Coronary artery (tissue), 2 donors: ENCODE results near the gene SEMA3C.
A peak's percentile ranks its signal among the peaks of the same experiment; 100 is the strongest.

Source experiments
- DNase-seq: peaks from one replicate; pipeline ENCODE4 v3.0.0-alpha.2; 2017; ENCODE audit warnings: low spot score
- H3K27ac ChIP-seq, 2 donors: fragments of 200-600 bp; sonication (generic); one replicate each; pipeline ENCODE4 v1.5.1; 2016 to 2019
- H3K4me3 ChIP-seq: fragments of 200-600 bp; sonication (generic); 2 replicates; pipeline ENCODE4 v1.5.1; 2016; ENCODE audit warnings: mild to moderate bottlenecking, moderate library complexity
- CTCF ChIP-seq: fragments of 200-600 bp; sonication (generic); IDR thresholded peaks from one replicate; pipeline ENCODE4 v1.5.1; 2019; ENCODE audit warnings: antibody characterized with exemption

The SEMA3C gene

GRCh38 chr7:80708123-80708522, 210.7 kb downstream of the SEMA3C start:
- Histone ChIP-seq H3K4me3 (no peak overlapping the region), H3K27ac (no peak overlapping the region)
- no peak for DNase-seq
- TF ChIP-seq CTCF, result no peak

- TF ChIP-seq CTCF, result no peak
- Histone ChIP-seq H3K27ac (no peak overlapping the region), H3K4me3 (no peak overlapping the region)
- DNase-seq, result no peak
Measured at GRCh38 chr7:80707318-80707717, 211.5 kb downstream of the SEMA3C start.

- DNase-seq, result no peak
- Histone ChIP-seq H3K27ac (no peak overlapping the region), H3K4me3 (no peak overlapping the region)
- TF ChIP-seq CTCF, result no peak
Measured at GRCh38 chr7:80705130-80705781, 213.6 kb downstream of the SEMA3C start.

- no peak for TF ChIP-seq CTCF
- no peak for DNase-seq
- no peak overlapping the region for H3K27ac ChIP-seq
- H3K4me3 ChIP-seq, result no peak overlapping the region
Measured at GRCh38 chr7:80703272-80703671, 215.6 kb downstream of the SEMA3C start.

- no peak for TF ChIP-seq CTCF
- Histone ChIP-seq H3K4me3 (no peak overlapping the region), H3K27ac (no peak overlapping the region)
- DNase-seq, result no peak
Measured at GRCh38 chr7:80699721-80700256, 219.1 kb downstream of the SEMA3C start.

GRCh38 chr7:80699045-80699638, 219.7 kb downstream of the SEMA3C start:
- Histone ChIP-seq H3K4me3 (no peak overlapping the region), H3K27ac (no peak overlapping the region)
- peak; percentile 47 for TF ChIP-seq CTCF
- DNase-seq, result no peak
